ENCODE measurements around the gene FRMD4A.
A peak's percentile ranks its signal among the peaks of the same experiment; 100 is the strongest.

FRMD4A gene

GRCh38 chr10:14039968-14040668, 290.6 kb downstream of the FRMD4A start:
- TF ChIP-seq, protein P1, sequence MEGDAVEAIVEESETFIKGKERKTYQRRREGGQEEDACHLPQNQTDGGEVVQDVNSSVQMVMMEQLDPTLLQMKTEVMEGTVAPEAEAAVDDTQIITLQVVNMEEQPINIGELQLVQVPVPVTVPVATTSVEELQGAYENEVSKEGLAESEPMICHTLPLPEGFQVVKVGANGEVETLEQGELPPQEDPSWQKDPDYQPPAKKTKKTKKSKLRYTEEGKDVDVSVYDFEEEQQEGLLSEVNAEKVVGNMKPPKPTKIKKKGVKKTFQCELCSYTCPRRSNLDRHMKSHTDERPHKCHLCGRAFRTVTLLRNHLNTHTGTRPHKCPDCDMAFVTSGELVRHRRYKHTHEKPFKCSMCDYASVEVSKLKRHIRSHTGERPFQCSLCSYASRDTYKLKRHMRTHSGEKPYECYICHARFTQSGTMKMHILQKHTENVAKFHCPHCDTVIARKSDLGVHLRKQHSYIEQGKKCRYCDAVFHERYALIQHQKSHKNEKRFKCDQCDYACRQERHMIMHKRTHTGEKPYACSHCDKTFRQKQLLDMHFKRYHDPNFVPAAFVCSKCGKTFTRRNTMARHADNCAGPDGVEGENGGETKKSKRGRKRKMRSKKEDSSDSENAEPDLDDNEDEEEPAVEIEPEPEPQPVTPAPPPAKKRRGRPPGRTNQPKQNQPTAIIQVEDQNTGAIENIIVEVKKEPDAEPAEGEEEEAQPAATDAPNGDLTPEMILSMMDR (IDR thresholded peaks at IDR 0.05; ENCODE audit: low read depth, low read length) = no peak
- H3K36me3 ChIP-seq = no peaks in the 10 kb centered on the region
- no peaks in the 10 kb centered on the region for H3K4me1 ChIP-seq
- H3K27me3 ChIP-seq = no peaks in the 10 kb centered on the region
- no peak overlapping the region for H3K4me3 ChIP-seq (ENCODE audit: low read depth, low read length)
- H3K9me3 ChIP-seq = no peaks in the 10 kb centered on the region
- DNase-seq = no peak

- Histone ChIP-seq H3K36me3 (no peaks in the 10 kb centered on the region), H3K27me3 (no peaks in the 10 kb centered on the region), H3K9me3 (no peaks in the 10 kb centered on the region), H3K4me3 (ENCODE audit: low read depth, low read length) (no peak overlapping the region), H3K4me1 (no peaks in the 10 kb centered on the region)
- DNase-seq = no peak
- TF ChIP-seq, protein P1 (IDR thresholded peaks at IDR 0.05; ENCODE audit: low read depth, low read length) = no peak
Observed at GRCh38 chr10:14036233-14036632, 294.5 kb downstream of the FRMD4A start.

DNA sequence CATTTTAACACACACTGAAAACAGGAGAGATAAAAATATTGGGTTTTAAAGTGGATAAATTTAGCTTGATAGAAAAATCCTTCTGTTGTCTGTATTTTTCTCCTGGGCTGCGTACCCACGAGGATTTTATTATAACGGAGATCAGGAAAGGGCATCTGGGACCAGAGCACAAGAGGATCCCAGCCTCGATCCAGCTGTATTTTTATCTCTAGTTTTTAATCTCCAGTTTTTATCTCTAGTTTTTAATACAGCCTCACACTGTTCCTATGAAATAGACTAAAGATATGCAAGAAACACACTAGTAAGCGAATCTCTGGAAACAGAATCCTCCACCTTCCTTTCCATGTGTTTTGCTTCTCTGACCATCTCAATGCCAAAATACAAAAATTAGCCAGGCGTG, 295.2 kb downstream of the FRMD4A start:
- Histone ChIP-seq H3K27me3 (no peaks in the 10 kb centered on the region), H3K4me1 (no peaks in the 10 kb centered on the region)

GRCh38 chr10:14032406-14032998, 298.2 kb downstream of the FRMD4A start:
- no peaks in the 10 kb centered on the region for H3K27me3 ChIP-seq
- peak; percentile 10 for DNase-seq
- no peaks in the 10 kb centered on the region for H3K36me3 ChIP-seq
- H3K4me1 ChIP-seq = no peaks in the 10 kb centered on the region
- H3K4me3 ChIP-seq (ENCODE audit: low read depth, low read length) = no peak overlapping the region
- TF ChIP-seq, protein P1 (IDR thresholded peaks at IDR 0.05; ENCODE audit: low read depth, low read length) = peak; percentile 42
- no peaks in the 10 kb centered on the region for H3K9me3 ChIP-seq

More for the DNA sequence above, 295.2 kb downstream of the FRMD4A start:
- no peak for DNase-seq
- Histone ChIP-seq H3K36me3 (no peaks in the 10 kb centered on the region), H3K4me3 (ENCODE audit: low read depth, low read length) (no peak overlapping the region), H3K9me3 (no peaks in the 10 kb centered on the region)
- TF ChIP-seq, protein P1 (IDR thresholded peaks at IDR 0.05; ENCODE audit: low read depth, low read length) = no peak

- Histone ChIP-seq H3K36me3 (no peaks in the 10 kb centered on the region), H3K4me3 (ENCODE audit: low read depth, low read length) (no peak overlapping the region), H3K9me3 (no peaks in the 10 kb centered on the region), H3K4me1 (no peaks in the 10 kb centered on the region), H3K27me3 (no peaks in the 10 kb centered on the region; the same call in 1 of the 2 replicates)
- TF ChIP-seq, protein P1 (IDR thresholded peaks at IDR 0.05; ENCODE audit: low read depth, low read length) = no peak
- DNase-seq = no peak
Observed at GRCh38 chr10:14026325-14026724, 304.4 kb downstream of the FRMD4A start.

All from BE2C (cell line).